Measurements from ENCODE around the gene PHF2.

GRCh38 chr9:93667006-93667405 lies 90.6 kb downstream of the PHF2 start:
- TF ChIP-seq CTCF (IDR thresholded peaks at IDR 0.05) (no peak), EZH2 (IDR thresholded peaks at IDR 0.05; ENCODE audit: borderline replicate concordance, insufficient read depth, low read depth, low read length, poor library complexity, severe bottlenecking) (no peak)
